GM18520 (cell line): Measurements from ENCODE around the gene LRFN2.

ENCODE experiments used
- ATAC-seq: cut with Tn5 transposase; IDR thresholded peaks from one replicate; pipeline ENCODE4 v1.9.1; 2021; ENCODE audit not compliant: unreplicated experiment

LRFN2 gene

DNA sequence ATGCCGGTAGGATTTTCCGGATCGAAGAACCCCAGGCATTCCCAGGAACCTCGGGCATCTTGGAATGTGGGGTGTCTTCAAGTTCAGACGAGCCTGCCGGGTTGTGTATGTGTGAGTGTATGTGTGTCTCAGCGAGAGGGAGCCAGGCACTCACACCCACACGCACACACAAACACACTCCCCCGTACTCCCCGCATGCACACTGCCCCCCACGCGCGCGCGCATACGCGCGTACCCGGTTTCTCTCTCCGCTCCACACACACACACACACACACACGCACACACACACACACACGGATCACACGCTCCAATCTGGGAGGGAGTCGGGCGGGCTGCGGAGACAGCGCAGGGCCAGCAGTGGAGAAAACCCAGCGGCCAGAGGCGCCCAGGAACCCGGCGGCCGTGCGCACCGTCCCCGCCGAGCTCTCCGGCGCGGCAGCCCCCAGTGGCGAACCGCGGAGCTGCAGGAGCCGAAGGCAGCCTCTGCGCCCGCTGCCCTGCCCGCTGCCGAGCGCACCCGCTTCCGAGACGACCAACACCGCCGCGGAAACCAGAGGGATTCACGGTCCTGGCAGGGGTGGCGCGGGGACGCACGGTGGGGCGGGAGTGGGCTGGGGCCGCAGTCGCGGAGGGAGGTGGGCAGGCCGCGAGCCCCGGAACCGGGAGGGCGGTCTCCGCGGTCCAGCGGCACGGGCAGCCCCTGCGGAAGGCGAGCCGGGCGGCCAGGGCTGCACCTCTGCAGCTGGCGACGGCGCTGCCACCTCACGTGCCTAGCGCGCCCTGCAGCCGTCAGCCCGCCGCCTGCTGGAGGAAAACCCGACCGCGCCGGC, at the start of gene LRFN2:
TSS of gene LRFN2 (minus strand) at position 125 of the 830 bp plus-strand sequence.
- no peak for ATAC-seq

DNA sequence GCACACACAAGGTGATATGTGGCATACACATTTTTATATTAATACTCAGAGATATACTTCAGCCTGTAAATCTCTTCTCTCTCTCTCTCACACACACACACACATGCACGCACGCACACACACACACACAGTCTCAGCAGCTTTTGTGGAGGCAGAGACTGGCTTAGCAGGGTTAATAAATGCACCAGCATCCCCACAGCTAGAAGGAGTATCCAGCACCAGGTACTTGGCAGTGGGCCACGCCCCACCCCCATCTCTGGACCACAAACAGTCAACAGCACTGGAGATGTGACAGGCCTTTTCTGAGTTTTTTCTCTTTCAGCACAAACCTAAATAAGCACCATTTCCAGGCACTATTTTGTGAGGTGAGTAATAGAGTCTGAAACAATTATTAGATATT, 47.3 kb upstream of the LRFN2 start:
- ATAC-seq = no peak

DNA sequence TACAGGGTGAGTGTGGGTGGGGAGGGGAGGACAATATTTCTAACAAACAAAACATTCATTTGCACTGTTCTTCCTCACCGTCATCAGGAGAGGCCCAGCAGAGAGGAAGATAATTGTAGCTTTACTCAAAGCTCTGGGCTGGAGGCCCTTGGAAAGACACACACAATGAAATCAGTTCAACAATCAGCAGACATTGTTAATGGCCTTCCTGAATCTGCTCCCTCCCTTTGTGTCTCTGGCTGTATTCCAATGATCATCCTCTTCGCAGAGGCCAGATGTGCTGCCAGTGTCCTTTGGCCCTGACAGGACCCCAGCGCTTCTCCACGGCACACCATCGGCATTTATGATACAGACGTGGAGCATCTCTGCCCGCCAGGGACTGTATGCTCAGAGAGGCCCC, 44.6 kb upstream of the LRFN2 start:
- no peak for ATAC-seq

DNA sequence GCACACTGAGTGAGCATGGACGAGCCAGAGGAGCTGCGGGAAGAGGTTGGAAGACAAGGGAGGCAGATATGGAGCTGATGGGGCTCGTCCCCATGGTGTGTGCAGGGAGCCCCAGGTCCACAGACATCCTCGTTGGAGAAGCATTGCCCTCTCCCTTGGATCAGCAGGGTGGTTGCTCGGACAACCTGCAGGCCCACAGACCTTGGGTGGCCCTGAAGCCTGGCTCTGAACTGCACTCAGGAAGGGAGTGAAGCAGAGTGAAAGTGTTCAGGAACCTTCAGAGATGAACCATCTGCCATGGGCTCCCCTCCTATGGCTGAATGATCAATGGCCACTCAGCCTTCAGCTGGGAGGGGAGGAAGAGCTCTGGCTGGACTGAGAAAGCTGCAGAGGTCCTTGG, 43.3 kb upstream of the LRFN2 start:
- ATAC-seq = no peak

DNA sequence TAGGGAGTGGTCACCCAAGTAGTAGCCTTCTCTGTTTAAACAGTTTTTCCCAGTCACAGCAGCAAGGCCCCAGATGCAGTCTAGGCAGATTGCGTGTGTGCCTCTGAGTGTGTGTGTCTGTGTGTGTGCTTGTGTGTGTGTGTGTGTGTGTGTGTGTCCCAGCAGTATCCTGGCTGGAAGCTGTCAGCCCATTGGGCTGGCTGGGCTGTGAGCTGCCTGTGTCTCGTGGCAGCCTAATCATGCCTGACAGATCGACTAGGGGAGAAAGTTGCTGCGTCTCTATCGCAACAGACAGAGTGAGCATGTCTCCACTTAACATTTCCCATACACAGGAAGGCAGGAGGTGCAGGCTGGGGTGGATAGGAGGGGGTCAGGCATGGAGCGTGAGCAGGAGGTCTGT, 42.9 kb upstream of the LRFN2 start:
- ATAC-seq = no peak

DNA sequence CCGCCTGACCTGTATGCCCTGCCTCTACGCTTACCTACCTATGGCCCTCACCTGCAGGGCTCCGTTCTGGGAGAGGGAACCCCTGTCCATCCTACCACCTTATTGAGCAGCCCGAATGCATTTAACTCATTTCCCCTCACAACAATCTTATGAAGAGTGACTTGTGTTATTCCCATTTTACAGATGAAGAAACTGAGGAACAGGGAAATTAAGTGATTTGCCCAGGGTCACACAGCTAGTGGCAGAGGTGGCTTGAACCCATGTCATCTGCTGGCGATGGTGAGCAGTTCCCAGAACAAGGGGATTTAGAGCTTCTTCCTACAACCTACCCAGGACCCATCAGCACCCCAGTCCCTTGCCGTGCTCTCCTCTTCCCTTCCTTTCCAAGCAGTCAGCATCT, 42.3 kb upstream of the LRFN2 start:
- ATAC-seq = no peak

DNA sequence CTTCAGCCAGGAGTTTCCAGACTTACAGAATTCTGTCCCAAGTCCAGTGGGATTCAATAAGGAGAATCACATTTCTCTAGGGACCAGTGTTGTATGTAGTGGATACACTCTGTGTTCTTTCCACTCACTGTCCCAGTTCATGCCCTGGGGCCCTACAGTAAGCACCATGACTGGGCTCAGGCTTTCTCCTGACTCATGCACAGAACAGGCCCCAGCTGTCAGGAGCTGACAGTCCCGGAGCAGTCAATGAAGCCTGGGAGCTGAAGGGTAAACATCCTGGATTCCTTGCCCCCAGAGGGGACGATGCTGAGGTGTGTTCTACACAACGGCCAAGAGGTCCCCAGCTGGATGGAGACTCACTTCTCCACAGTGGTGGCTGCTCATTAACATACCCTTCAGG, 40.2 kb upstream of the LRFN2 start:
- ATAC-seq = no peak

DNA sequence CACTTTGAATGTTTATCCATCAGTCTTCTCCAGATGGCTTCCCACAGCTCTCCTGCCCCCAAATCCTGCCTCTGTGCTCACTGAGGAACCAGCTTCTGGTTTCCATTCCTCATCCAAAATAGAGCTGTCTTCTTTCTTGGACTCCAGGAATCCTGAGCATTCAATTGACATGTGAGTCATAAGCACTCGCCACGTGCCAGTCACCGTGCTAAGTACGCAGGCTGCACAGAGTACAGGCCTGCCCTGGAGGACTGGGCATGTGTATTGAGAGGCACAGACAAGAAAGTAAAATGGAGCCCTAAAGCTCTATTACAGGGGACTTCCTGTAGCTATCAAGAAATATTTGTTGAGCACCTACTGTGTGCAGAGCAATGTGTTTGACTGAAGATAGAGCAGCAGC, 39.7 kb upstream of the LRFN2 start:
- no peak for ATAC-seq

DNA sequence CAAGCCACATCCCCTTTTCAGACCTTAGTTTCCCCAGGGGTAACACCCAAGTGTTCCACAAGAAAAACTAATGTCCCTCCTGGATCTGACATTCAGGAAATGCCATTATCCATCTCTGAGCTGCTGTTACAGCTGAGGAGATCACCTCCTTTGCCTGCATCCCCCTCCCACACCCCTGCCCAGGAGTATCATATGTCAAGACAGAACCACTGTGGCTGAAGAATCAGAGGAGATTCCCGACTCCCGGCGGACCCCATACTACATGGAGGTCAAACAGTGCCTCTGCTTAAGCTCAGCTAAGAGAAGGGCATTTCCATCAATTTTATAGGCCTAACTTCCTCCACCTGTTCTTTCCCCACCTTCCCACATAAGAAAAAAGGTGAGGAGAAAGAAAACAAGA, 36.8 kb upstream of the LRFN2 start:
- ATAC-seq = no peak

DNA sequence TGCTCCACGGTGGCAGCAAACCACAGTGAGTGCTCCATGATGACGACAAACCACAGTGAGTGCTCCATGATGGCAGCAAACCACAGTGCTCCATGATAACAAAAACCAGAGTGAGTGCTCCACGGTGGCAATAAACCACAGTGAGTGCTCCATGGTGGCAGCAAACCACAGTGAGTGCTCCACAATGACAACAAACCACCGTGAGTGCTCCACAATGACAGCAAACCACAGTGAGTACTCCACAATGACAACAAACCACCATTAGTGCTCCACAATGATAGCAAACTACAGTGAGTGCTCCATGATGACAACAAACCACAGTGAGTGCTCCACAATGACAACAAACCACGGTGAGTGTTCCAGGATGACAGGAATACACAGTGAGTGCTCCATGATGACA, 36.0 kb upstream of the LRFN2 start:
- ATAC-seq = no peak

DNA sequence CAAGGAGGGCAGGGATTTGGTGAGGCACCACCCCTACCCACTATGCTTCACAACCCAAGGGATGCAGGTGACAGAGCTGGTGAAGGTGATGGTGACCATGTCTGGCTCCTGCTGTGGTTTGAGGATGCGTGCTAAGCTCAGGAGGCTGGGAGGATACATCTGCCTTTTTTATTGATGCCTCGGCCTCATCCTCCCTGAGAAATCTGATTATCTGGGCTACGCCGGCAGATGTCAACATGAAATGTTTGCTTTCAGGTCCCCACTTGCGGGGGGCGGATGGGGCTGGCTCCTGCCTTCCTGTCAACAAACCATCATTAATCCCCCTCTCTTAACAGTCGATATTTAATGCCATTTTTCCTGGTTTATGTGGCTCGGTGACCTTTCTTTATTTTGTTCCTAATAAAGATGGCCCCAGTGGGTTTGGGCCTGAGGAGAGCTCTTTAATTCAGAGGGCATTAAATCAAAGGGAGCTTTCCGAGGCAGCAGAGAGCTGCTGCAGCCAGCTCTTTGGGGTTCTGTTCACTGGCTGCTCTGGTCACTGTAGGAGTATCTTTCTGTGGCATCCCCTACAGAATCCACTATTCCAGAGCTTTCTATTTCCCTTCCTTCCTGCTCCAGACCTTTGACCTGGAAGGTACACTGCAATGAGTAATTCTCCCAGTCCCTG, 33.5 kb upstream of the LRFN2 start:
- ATAC-seq = no peak

DNA sequence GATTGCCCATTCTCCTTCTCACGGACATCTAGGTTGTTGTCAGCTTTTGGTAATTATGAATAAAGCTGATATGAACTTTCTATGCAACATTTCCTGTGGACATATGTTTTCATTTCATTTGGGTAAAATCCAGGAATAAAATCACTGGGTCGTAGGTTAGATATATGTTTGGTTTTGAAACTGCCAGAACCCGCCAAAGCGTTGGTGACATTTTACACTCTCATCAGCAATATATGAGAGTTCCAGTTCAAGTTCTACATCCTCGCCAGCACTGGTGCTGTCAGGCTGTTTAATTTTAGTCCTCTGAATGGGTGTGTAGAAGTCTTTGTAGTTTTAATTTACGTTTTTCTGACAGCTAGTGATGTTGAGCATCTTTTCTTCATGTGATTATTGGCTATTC, 27.5 kb upstream of the LRFN2 start:
- no peak for ATAC-seq

DNA sequence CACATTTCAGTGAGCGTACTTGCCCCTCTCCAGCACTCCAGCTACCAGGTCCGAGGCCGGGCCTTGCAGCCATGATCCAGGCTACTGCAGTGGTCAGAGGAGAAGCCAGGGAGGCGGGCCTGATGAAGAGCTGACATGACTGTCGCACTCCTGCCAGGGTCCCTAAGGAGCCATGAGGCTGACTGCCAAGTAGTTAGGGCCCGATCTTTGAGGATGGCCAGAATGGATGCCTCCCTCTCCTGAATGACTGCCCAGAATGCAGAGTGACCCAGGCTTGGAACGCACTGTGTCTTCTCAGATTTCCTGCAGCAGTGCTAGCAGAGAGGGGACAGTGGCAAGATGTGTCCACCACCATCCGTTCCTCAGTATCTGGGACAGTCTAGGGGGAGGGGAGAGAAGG, 24.7 kb upstream of the LRFN2 start:
- ATAC-seq = no peak

DNA sequence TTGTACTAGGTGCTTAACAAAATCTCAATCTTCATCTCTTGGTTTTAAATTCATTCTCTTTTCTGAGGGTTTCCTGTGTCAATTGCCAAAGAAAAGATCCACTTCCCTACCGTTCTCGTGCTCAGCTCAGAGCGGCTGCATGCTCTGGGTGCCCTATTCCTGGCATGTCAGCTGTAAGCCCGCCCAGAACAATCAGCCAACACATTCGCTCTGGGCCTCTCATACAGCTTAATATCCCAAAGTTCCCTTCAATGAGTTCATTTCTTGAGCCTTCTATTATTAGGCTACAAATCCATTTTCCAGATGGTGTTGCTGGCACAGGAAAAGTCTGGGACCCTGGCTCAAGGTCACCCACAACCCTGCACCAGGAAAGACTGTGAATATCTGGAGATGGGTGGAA, 24.3 kb upstream of the LRFN2 start:
- ATAC-seq = no peak

DNA sequence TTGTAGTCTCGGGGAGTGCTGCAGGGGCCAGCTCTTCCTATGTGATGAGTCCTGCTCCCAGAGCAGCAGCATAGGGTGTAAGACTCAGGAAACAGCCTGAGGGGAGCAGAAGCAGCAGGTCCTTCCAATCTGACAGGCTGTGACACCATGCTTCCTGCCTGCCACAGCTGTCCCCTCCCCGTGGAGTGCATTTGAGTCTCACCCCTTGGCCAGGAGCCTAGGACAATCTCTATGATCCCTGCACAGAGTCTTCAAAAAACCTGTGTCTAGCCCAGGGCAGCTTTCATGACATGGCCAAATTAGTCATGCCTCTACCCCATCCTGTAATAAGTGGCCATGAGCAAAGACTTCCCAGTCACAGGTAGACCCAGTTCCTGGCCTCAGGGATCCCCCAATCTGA, 23.1 kb upstream of the LRFN2 start:
- ATAC-seq = no peak

DNA sequence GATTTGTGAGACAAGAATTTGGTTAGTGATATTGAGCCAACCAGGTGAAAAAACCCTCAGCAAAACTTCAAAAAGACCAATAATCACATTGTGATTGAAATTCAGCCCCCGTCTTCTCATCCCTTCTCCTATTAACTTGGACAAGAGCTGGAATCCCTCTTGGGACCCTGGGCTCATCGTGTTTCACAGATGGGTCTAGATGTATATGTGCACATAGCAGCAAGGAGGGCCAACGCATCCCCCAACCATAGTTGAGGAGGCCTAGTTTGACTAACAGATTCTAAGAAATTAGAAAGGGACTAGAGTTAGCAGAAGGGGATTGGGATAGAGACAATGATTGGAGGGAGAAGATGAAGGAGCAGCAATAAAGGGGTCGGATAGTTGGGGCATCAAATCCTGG, 19.8 kb upstream of the LRFN2 start:
- no peak for ATAC-seq

DNA sequence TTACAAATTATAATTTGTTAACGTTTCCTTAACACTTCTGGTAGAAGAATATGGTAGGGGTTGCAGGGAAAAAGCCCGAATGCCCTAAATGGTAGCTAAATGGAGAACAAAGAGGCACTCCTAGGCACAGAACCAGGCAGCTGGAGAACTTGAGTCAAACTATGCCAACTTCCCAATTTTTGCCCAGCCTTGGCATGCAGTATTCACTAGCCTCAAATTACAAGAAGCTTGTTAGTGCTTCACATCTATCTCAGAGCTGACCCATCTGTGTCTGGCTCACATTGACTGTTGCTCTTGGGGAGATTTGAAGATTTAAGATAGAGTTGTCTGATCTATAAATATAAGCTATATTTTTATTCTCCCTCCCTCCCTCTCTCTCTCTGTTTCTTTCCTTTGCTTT, 19.4 kb upstream of the LRFN2 start:
- ATAC-seq = no peak

DNA sequence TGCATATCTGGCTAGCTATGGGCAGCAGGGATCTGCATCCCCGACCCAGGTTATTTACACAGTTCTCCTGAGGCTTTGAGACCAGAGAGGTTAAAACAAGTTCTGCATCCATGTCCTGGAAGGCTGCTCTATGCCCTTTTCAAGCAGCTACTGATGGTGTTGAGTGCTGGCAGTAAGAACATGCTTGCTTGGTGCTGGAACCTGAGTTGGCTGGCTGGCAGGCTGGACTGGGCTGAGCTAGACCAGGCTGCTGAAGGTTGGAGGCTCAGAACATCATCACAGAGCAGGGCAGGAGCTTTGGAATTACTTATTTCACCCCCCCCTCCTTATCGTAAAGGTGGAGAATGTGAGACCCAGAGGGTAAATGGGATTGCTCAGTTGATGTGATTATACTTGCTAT, 16.9 kb upstream of the LRFN2 start:
- no peak for ATAC-seq

DNA sequence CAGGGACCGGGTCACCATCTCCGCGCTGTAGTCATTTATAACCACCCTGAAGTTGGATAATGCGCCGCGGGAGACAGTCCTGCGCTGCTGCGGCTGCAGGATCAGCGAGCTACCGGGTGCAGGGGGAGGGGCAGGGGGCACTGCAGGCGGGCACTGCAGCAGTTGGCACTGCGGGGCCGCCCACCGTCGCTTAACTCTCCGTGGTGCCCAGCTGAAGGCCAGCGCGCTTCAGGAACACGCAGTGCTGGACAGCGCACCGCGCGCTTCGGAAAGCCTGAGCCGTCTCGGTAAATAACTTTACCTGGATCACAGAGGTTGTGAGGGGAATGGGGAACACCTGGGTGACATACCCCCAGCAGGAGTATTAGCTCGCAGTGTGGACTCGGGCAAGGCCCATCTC, 12.4 kb upstream of the LRFN2 start:
- ATAC-seq = no peak

DNA sequence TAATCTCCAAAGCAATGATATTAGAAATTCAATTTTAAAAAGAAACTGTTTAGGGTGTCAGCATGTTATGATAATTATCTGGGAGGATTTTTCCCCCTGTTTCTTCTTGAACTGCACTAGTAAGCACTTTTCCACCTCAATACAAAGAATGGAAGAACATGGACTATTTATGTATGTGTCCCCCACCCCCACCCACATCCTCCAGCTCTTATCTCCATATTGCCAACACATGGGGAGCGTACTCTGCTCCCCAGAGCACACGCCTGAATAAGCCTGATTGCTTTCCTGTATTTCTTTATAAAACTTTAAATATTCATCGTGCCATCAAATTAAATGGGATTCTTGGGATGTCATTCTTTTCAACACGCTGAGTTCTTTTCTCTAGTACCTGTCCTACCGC, 11.4 kb upstream of the LRFN2 start:
- ATAC-seq = no peak

DNA sequence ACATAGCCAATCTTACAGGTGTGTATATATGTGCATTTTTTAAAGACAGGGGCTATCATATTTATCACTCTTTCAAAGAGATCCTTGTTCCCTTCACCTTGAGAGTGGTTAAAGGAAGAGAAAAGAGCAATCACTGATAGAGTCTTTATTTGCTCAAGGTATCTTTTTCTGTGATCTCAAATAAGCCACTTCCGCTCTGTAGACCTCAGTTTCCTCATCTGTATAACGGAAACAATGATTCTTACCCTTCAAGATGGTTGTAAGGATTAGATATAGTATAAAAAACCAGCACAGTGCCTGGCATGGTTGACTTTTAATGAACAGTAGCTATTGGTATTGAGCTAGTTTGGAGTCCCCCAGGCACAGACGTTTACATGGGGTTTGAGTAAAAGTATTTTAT, 10.1 kb upstream of the LRFN2 start:
- no peak for ATAC-seq

DNA sequence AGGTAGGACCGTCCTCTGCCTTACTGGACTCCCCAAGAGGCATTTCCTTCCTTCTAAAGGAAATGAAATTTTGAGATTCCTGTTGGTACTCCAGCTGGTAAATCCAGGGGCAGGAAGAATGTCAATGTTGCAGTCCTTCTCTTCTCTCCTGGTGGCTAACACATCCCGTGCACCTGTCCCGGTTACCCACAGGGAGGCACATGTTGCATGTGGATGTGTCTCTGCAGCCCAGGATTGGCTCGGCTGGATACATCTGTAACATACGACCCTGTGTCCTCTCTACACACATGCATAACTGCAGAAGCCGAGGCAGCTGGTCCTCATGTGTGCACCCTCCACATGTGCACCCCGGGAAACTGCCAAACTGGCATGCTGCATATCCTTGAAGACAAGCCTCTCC, 1.3 kb upstream of the LRFN2 start:
- no peak for ATAC-seq

DNA sequence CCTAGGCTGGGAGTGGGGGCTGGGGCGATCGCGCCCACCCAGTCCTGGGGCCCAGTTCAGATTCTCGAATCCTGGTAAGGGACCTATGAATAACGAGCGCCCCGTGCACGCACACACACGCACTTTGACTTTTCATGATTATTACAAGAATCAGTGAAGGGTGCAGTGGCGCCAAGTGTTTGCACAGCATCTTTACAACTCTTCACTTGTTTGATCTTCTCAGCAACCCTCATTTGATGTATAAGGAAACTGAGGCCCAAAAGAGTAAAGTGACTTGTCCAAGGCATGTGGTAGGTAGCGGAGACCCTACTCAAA, 863 bp upstream of the LRFN2 start:
- ATAC-seq = no peak
